ENCODE data around the gene TMEM14C.

GRCh38 chr6:10720265-10720959 is 2.5 kb upstream of the TMEM14C start:
- TF ChIP-seq CTCF (IDR thresholded peaks at IDR 0.05 in 2 of 3, conservative IDR thresholded peaks at IDR 0.05 in 1 of 3; ENCODE audit: borderline replicate concordance in 1 of 3, insufficient read depth in 1 of 3, low read depth in 2 of 3, low read length in 2 of 3): no peak
- TF ChIP-seq SIN3A (IDR thresholded peaks at IDR 0.05; ENCODE audit: low read depth): no peak
- no peak for TF ChIP-seq EZH2phosphoT487 (IDR thresholded peaks at IDR 0.05; ENCODE audit: borderline replicate concordance)
- TF ChIP-seq POLR2AphosphoS5 (IDR thresholded peaks at IDR 0.05; ENCODE audit: low read depth, low read length): no peak
- TF ChIP-seq MAX (IDR thresholded peaks at IDR 0.05): no peak
